ENCODE measurements around the gene MYD88. TPM values are rescaled to one million over a fixed set of nuclear protein-coding genes. Genes with fewer than 3 reads are reported as not detected.

MYD88 gene
- total and polyA plus RNA-seq, 9 of the 15 experiments (the other 6 are each of a cell fraction or from before 2014, with no cell fraction given), result 3.2 to 47.3 (median 27.6) TPM

GRCh38 chr3:38136777-38137614 is 1.5 kb upstream of the MYD88 start, which contains the start of gene ACAA1 (continued):
- 0 out of 2 replicates have a peak, but pooled peaks have one; percentile 54 for TF ChIP-seq ZBTB33 (CRISPR knock-in tag; IDR thresholded peaks at IDR 0.05)
- TF ChIP-seq, protein P1, sequence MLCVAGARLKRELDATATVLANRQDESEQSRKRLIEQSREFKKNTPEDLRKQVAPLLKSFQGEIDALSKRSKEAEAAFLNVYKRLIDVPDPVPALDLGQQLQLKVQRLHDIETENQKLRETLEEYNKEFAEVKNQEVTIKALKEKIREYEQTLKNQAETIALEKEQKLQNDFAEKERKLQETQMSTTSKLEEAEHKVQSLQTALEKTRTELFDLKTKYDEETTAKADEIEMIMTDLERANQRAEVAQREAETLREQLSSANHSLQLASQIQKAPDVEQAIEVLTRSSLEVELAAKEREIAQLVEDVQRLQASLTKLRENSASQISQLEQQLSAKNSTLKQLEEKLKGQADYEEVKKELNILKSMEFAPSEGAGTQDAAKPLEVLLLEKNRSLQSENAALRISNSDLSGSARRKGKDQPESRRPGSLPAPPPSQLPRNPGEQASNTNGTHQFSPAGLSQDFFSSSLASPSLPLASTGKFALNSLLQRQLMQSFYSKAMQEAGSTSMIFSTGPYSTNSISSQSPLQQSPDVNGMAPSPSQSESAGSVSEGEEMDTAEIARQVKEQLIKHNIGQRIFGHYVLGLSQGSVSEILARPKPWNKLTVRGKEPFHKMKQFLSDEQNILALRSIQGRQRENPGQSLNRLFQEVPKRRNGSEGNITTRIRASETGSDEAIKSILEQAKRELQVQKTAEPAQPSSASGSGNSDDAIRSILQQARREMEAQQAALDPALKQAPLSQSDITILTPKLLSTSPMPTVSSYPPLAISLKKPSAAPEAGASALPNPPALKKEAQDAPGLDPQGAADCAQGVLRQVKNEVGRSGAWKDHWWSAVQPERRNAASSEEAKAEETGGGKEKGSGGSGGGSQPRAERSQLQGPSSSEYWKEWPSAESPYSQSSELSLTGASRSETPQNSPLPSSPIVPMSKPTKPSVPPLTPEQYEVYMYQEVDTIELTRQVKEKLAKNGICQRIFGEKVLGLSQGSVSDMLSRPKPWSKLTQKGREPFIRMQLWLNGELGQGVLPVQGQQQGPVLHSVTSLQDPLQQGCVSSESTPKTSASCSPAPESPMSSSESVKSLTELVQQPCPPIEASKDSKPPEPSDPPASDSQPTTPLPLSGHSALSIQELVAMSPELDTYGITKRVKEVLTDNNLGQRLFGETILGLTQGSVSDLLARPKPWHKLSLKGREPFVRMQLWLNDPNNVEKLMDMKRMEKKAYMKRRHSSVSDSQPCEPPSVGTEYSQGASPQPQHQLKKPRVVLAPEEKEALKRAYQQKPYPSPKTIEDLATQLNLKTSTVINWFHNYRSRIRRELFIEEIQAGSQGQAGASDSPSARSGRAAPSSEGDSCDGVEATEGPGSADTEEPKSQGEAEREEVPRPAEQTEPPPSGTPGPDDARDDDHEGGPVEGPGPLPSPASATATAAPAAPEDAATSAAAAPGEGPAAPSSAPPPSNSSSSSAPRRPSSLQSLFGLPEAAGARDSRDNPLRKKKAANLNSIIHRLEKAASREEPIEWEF (CRISPR knock-in tag; IDR thresholded peaks at IDR 0.05), result no peak
- TF ChIP-seq CREB1 (IDR thresholded peaks at IDR 0.05), result no peak; the same call in 1 of the 2 replicates
- peak; percentile 61 for TF ChIP-seq CREB1 (CRISPR knock-in tag; IDR thresholded peaks at IDR 0.05)
- TF ChIP-seq, protein P2, sequence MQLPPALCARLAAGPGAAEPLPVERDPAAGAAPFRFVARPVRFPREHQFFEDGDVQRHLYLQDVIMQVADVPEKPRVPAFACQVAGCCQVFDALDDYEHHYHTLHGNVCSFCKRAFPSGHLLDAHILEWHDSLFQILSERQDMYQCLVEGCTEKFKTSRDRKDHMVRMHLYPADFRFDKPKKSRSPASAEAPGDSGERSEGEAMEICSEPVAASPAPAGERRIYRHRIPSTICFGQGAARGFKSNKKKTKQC (CRISPR knock-in tag; IDR thresholded peaks at IDR 0.05), result peak; percentile 75; the same call in 1 of the 2 replicates
- no peak for TF ChIP-seq GATAD2B (IDR thresholded peaks at IDR 0.05; ENCODE audit: borderline replicate concordance)
- peak; percentile 62 for TF ChIP-seq VEZF1 (CRISPR knock-in tag; IDR thresholded peaks at IDR 0.05)
- TF ChIP-seq ZSCAN29 (IDR thresholded peaks at IDR 0.05), result no peak
- TF ChIP-seq RREB1 (CRISPR knock-in tag; IDR thresholded peaks at IDR 0.05), result peak; percentile 75; the same call in 1 of the 2 replicates
- TF ChIP-seq DPF2 (IDR thresholded peaks at IDR 0.05), result peak; percentile 54; the same call in 1 of the 2 replicates
- TF ChIP-seq ZNF431 (CRISPR knock-in tag; IDR thresholded peaks at IDR 0.05), result no peak
